Measurements from ENCODE around the gene FRS2.

FRS2 gene

DNA sequence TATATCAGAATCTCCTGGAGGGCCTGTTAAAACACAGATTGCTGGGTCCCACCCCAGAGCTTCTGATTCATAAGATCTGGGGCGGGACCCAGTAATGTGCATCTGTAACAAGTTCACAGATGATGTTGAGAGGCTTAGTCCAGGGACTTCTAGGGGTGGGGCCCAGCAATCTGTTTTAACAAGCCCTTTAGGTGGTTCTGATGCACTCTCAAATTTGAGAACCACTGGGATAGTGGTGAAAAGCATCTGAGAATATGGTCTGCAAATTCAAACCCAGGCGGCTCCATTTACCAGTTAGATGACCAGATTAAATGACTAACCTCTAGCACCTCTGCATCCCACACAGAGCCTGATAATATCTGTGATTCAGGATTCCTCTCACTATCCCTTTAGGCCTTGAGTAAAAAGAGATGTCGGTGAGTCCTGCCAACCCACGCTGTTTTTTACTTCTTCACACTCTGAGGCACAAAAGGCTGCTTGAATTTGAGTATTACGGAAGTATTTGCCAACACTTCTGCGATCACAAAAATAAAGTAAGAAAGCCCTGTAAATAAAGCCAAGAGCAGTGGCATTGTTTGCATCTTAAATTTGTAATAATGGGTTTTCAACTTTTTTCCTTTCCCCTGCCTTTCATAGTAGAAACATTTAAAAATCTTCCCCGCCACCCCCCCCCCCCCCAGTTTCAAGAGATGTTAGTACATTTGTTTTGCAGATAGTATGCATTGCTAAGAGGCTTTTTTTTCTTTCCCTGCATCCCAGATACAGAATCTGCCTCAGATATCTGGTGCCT lies 1.8 kb upstream of the FRS2 start:
- TF ChIP-seq CTCF (IDR thresholded peaks at IDR 0.05; ENCODE audit: low read depth, low read length): no peak
- H3K36me3 ChIP-seq: peaks cover 3% of the 10 kb centered on the region; the same call in 1 of the 2 replicates
- H3K9me3 ChIP-seq (ENCODE audit: severe bottlenecking): no peaks in the 10 kb centered on the region
- no peak overlapping the region for H3K4me3 ChIP-seq (ENCODE audit: low read depth, low read length)
- H3K27ac ChIP-seq: no peak overlapping the region
- no peaks in the 10 kb centered on the region for H3K27me3 ChIP-seq (ENCODE audit: insufficient read depth, low read depth, severe bottlenecking)
- DNase-seq: no peak

GRCh38 chr12:69469854-69470188 lies 367 bp upstream of the FRS2 start:
- H3K36me3 ChIP-seq: peaks cover 3% of the 10 kb centered on the region
- H3K27ac ChIP-seq: peak overlapping the region; percentile 95
- no peaks in the 10 kb centered on the region for H3K27me3 ChIP-seq (ENCODE audit: insufficient read depth, low read depth, severe bottlenecking)
- H3K4me3 ChIP-seq (ENCODE audit: low read depth, low read length): peak overlapping the region; percentile 71
- H3K9me3 ChIP-seq (ENCODE audit: severe bottlenecking): no peaks in the 10 kb centered on the region
- TF ChIP-seq CTCF (IDR thresholded peaks at IDR 0.05; ENCODE audit: low read depth, low read length): no peak
- no peak for DNase-seq

GRCh38 chr12:69471076-69471430 lies 865 bp downstream of the FRS2 start:
- Histone ChIP-seq H3K27me3 (ENCODE audit: insufficient read depth, low read depth, severe bottlenecking) (no peaks in the 10 kb centered on the region), H3K9me3 (ENCODE audit: severe bottlenecking) (no peaks in the 10 kb centered on the region), H3K36me3 (peaks cover 3% of the 10 kb centered on the region), H3K27ac (peak overlapping the region; percentile 95), H3K4me3 (ENCODE audit: low read depth, low read length) (peak overlapping the region; percentile 71)
- DNase-seq: no peak
- TF ChIP-seq CTCF (IDR thresholded peaks at IDR 0.05; ENCODE audit: low read depth, low read length): no peak

GRCh38 chr12:69471667-69472385 lies 1.6 kb downstream of the FRS2 start:
- TF ChIP-seq CTCF (IDR thresholded peaks at IDR 0.05; ENCODE audit: low read depth, low read length): no peak
- H3K9me3 ChIP-seq (ENCODE audit: severe bottlenecking): no peaks in the 10 kb centered on the region
- H3K36me3 ChIP-seq: peaks cover 3% of the 10 kb centered on the region
- no peak for DNase-seq
- peak overlapping the region; percentile 71; the same call in 1 of the 2 replicates for H3K4me3 ChIP-seq (ENCODE audit: low read depth, low read length)
- H3K27me3 ChIP-seq (ENCODE audit: insufficient read depth, low read depth, severe bottlenecking): no peaks in the 10 kb centered on the region
- H3K27ac ChIP-seq: no peak overlapping the region

GRCh38 chr12:69473262-69473661 lies 3.1 kb downstream of the FRS2 start:
- H3K4me3 ChIP-seq (ENCODE audit: low read depth, low read length): no peak overlapping the region
- H3K36me3 ChIP-seq: peaks cover 3% of the 10 kb centered on the region
- H3K27me3 ChIP-seq (ENCODE audit: insufficient read depth, low read depth, severe bottlenecking): no peaks in the 10 kb centered on the region
- H3K27ac ChIP-seq: no peak overlapping the region
- no peaks in the 10 kb centered on the region for H3K9me3 ChIP-seq (ENCODE audit: severe bottlenecking)
- no peak for DNase-seq
- TF ChIP-seq CTCF (IDR thresholded peaks at IDR 0.05; ENCODE audit: low read depth, low read length): no peak
